Hypothalamus (tissue), 51 donors: ENCODE measurements around the gene SOX1.

Source experiments
- DNase-seq, 51 donors: peaks; one replicate each; lab custom pipeline; 2025; lab: John Stamatoyannopoulos, UW

SOX1 gene

DNA sequence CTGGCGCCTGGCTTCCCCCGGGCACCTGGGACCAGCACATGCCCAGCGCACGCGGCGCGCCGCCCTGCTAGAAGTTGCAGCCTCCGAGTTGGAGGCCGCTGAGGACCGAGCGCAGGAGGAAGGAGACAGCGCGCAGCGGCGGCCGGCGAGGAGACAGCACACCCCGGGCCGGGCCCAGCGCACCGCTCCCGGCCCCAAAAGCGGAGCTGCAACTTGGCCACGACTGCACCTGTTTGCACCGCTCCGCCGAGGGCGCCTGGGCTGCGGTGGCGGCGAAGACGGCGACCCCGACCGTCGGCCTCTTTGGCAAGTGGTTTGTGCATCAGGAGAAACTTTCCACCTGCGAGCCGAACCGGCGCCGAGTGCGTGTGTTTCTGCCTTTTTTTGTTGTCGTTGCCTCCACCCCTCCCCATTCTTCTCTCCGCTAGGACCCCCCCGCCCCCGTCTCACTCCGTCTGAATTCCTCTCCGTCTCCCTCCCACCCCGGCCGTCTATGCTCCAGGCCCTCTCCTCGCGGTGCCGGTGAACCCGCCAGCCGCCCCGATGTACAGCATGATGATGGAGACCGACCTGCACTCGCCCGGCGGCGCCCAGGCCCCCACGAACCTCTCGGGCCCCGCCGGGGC, at the start of gene SOX1:
SOX1 (plus strand) TSS at position 34 of the 626 bp plus-strand sequence; CDS start at position 544, 510 bp downstream.
- peak in 3 of 51 donors; percentile 56 to 74 (median 59) for DNase-seq

DNA sequence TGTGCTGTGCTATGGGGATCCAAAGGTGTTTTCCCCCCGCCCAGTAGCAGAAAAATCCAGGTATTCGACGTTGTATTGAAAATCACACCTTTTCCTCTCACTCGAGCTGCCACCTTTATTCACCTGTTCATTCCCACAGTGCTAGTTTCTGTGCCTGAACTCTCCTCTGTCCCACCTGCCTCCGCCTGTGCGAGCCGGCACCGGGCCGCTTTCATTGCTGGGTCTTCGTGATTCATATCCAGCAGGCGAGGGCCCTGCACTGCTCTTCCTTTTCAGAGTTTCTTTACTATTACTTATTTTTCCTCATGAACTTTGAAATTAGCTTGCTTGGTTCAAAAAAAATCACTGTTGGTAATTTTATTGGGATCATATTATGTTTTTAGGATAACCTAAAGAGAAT, 42.4 kb upstream of the SOX1 start:
- DNase-seq: no peak

DNA sequence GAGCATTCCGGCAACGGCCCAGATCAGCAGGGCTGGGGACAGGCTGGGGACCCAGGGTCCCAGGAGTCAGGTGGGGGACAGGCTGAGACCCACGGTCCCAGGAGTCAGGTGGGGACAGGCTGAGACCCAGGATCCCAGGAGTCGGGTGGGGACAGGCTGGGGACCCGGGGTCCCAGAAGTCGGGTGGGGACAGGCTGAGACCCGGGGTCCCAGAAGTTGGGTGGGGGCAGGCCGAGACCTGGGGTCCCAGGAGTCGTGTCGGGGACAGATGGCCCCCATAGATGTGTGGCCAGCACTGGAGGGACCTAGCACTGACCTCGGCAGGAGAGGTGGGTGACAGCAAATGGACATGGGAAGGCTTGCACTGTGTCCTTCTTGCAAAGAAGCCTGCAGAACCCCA, 39.7 kb upstream of the SOX1 start:
- DNase-seq: no peak

DNA sequence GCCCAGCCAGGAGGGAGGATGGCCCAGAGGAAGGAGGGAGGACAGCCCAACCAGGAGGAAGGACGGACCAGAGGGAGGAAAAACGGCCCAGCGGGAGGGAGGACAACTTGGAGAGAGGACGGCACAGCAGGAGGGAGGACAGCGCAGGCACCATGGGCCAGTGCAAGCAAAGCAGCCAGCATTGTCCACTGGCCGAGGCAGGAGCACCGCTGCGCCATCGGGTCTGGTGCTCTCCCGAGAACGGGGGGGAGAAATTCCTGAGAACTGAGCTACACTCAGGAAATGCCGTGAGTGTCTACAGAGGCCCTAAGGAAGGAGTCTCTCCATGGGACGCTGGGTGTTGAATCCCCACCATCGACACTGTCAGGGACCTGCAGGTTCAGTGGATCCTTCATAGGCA, 38.5 kb upstream of the SOX1 start:
- no peak for DNase-seq

DNA sequence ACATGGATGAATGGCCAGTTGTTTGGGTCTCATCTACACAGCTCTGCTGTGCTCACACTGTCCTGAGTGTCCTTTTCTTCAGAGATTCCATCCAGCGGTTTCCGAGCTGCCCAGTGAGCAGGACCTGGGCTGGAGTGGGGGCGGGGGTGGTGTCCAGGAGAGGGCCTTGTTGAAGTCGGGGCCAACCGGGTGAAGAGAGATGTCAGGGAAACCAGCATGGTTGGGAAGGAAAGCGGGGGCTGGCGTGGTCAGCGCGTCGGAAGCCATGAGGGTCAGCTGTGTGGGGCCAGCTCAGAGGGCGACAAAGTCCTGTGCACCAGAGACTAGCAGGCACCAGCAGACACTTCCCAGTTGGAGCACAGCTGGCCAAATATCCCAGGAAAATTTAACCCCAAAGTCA, 37.8 kb upstream of the SOX1 start:
- DNase-seq: no peak

DNA sequence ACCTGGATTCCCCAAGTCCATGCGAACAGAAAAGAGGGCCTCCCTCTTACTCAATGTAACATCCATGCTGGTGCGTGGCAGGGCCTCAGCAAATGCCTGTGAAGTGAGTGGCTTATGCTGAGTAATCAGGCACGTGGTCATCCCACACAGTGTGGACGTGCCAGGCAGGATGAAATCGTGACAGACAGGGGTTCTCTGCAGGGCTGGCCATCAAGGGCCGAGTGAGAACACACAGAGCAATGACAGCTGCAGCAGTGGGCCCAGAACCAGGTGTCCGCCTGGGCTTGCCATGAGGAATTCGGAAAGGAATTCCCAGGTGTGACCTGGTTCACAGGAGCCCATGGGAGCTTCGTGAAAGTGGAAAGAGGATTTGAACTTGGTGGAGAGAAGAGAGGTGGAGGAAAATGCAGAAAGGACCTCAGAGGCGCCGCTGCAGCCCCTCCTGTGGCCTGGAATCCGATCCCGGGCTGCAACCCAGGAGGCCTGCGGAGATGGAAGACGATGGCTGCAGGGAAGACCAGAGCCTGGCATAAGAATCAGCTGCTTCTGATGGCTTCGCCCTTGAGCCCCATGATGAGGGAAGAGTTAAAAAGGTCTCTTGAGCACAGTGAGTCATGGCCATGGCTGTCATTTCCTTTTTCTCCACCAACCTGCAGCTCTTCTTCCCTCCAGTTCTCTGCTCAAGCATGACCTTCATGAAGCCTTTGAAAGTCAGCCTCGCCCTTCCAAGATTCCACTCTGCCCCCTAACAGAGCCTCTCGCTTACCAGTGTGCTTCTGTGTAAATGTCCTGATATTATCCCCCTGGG, 34.6 kb upstream of the SOX1 start:
- DNase-seq: no peak

DNA sequence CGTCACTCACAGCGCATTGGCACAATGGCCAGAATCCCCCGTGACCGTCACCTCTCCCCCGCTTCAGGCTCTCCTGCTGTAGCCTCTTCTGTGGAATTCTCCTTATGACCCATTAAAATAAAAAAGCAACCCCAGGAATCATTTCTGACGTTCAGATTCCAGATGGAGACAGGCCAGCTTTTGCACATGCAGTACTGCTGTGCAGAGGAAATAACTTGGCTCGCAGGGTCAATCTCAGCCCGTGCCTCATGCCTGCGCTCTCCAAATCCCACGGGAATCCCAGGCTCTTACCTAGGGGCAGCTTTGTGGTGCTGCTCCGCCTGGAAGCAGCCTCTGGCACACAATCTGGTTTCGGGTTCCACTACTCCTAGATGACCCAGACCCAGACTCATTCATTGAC, 32.7 kb upstream of the SOX1 start:
- DNase-seq: no peak

DNA sequence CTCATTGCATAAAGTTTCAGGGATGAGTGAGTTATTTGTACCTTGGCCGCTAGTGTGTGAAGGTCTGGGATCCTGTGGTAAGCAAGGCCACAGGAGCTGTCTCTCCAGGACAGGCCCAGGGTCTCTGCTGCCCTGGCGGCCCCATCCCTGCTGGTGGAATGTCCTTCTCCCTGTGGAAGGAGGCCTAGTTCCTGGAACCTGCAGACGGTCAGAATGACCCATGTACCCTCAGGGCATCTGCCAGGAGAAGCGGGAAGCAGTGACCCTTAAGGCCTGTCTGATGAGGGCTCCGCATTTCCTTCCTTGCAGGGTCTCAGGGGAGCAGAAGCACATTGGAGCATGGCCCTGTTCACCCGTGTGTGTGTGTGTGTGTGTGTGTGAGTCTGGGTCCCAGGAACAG, 32.1 kb upstream of the SOX1 start:
- no peak for DNase-seq

DNA sequence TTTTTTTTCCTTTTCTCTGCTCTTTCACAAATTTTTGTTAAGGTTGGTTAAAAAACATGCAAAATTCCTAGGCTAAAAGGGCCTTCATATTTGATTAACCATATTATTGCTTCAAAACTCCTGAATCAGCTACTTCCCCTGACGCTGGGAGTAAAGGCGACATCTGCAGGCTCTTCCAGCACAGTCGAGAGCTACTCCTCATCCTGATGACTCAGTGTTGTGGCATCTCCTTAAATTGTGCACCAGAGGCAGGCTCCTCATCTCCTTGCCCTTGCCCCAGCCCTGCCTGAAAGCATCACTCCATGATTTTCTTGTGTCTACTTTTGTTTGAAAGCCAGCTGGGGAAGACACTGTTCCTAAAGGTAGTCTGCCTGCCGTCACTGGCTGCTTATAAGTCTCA, 24.5 kb upstream of the SOX1 start:
- no peak for DNase-seq

DNA sequence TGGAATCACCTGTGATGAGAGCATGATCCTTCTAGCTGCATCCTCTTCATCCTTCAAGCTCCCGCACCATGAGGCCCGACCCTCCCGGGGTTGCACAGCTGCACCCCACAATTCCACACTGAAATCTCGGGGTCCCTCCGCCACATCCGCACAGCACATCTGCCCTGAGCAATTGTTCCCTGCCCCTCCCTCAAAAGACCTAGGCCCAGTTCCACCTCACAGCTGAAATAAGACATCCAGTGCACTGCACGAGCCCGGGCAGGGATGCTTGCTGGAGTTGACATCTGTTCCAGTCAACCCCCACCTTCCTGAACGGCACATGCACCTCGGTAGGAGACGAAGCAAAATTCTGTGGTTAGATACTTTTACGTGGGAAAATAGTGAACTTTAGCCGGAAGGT, 14.7 kb upstream of the SOX1 start:
- DNase-seq: no peak

DNA sequence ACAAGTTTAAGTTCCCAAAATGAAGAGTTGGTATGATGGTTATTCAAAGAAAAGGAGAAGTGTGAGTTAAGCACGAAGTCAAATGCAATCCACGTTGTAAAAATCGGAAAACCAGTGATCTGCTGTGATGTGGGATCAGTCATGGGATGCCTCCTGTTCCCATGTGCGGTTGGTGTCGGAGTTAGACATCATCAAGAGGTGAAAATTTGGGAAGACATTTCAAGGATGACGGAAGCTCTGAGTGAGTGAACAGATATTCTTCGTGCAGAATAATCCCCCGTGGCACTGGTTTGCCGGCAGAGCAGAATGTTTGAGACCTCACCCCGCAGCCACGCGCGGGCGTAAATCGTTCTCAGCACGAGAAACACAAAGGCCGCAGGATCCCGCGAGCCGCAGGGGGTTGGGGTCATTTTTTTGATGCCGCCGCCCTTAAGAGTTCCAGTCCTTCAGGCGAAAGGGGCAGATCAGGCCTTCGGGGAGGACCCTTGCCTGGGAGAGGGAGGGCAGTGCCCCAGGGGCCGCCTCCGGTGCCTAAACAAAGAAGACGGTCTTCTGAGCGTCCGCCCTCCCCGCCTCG, 13.7 kb upstream of the SOX1 start:
- no peak for DNase-seq

DNA sequence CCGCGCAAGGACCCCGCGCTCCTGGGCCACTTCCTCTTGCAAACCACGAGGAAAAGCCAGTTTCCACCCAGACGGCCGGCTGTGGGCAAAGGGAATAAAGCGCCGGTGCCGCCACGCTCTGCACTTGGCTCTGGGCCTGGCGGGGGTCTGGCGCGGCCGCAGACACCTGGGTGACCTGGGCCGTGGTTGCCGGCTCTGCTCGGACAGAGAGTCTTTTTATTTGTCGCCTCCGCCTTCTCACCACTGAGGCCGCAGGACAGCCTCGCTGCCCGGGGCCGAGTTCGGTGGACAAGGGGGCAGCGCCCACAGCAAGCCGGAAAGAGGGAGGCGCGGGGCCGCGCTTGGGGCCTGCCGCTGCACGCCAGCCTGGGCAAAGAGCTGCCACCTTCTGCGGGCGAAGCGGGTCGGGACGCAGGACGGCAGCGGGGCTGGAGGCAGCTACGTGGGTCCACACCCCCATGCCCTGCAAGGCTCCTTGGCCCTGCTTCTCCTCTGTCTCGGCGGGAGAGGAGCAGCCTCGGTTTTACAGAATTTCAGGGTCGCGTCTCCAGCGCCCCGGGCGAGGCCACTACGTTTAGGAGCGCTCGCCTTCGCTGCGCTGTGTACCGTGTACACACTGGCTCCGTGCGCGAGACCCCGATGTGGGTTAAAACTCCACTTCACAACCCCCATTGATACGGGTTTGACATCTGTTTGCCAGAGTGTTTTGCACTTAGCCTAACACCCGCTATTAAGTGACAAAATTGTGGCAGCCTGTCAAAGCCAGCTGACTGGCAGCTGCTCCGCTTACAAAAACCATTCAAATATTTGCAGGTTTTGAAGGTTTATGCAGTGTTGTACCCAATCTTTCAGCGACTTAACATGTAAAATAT, 13.0 kb upstream of the SOX1 start:
- no peak for DNase-seq

DNA sequence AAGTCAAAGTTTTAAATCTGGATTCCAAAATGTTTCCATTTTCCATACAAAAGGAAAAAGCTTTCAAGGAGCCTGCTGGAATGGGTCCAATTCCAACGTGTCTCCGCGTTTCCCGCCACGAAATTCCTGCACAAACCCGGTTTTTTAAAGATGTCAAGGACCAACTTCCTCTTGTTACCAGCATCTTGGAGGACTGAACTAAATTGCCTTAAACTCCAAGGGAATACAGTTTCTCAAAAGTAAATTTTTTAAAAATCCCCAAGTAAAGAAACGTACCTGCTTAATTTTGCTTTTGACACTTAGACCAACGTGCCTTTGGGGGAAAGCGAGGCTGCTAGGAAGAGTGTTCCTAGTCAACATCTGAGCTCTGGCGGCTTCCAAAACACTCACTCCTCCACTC, 12.3 kb upstream of the SOX1 start:
- no peak for DNase-seq

DNA sequence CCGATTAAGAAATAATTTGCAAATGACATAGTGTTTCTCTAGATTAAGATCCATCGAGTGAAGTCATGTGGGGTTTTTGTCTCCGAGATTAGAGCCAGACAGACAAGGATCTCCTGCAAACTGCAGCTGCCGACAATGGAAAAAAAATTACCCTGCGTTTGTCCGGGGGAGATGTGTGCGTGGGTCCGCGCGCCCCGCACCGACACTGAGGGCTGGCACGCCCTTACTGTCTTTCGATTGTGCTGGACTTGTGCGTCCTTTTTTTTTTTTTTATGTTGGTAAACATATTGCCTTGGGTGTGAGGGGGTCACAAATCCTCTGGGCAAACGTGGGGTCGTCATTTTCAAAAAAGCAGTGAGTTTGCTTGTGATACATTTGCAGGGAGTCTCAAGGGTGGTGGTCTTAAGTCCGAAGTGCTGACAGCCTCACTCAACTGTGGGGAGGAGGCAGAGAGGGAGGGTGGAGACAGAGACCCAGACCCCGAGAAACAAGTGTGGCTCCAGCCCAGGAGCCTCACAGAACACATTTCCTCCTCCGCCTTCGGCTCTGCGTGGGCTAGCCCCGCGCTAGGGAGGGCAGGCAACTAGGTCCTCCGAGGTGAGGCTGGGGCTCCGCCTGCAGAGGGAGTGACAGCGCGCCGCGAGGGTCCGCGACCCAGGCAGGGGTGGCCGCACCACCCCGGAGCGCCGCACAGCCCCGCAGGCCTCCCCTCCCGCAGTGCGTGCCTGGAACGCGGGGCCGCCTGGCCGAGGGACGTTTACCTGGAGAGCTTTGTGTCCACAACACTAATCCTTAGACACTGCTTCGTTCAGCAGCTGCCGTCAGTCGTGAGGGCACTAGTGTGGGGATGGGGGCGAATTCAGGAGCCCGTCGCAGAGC, 11.7 kb upstream of the SOX1 start:
- DNase-seq: no peak

DNA sequence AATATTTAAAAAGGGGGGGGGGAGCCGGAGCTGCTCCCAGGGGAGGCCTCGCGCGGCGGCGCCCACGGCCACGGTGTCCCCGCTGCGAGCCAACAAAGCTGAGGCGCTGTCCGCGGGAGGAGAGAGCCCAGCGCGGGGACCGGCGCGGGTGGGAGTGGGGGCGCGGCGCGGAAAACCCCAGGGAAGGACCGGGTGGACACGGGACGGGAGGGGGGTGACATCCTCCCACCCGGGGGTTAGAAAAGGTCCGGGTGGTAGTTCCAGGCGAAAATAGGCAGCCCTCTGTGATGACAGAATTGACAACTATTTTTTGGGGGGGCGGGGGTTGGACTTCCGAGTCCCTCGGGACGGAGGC, 11.1 kb upstream of the SOX1 start:
- no peak for DNase-seq

DNA sequence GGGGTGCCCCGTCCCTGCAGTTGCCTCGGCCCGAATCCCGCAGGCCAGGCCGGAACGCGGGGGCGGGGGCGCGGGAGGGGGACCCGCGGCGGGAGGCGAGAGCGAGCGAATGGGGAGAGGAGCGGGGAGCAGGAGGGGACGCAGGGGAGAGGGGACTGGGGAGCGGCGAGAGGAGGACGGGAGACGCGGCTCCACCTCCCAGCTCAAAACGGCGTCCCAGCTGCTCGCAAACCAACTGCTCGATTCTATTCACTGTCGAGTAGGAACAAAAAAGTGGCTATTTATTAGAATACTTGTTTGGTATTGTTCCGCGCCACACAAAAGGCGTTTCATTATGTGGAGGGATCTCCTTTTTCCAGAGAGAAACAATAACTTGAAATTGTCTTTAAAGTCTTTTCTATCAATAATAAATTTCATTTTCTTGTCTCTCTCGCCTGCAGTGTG, 10.6 kb upstream of the SOX1 start:
- peak in 5 of 51 donors; percentile 37 to 56 (median 49) for DNase-seq

DNA sequence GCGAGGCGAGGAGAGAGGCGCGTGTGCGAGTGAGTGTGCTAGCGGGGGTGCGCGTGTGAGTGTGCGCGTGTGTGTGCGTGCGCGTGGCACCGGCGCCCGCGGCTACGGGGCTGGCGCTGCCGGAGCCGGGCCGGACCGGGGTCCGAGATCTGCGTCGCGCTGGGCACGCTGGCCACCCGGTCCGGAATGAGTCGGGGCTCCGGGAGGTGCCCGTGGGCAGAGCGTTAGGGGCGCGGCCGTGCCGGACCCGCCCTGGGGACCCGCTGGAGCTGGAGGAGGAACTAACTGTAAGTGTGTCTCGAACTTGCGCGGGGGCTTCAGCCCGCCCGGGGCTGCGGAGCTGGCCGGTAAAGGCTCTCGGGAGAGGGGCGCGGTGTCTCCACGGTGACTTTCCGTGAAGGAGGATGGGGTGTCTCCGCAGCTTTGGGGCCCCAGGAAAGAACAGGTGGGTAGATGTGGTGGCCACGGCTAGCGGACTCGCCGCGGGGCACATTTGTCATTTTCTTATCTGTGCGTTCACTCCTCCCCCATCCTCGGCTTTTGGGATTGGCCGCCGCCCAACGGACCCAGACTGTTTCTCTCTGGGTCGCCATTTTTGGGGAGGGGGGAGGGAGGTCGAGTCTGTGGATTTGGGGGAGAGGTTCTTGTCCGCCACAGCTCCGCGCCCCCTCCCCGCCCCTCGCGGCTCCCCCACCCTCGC, 10.1 kb upstream of the SOX1 start:
- peak in 1 of 51 donors; percentile 30 for DNase-seq

DNA sequence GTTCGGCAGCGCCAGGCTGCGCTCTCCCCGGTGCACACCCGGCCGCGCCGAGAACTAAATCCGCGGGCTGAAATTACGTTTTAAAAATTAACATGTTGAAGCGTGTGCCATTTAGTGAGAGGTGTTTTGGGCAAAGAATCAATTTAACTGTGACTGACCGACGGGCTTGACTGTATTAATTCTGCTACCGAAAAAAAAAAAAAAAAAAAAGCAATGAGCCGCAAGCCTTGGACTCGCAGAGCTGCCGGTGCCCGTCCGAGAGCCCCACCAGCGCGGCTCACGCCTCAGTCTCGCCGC, 9.6 kb upstream of the SOX1 start:
- DNase-seq: no peak

DNA sequence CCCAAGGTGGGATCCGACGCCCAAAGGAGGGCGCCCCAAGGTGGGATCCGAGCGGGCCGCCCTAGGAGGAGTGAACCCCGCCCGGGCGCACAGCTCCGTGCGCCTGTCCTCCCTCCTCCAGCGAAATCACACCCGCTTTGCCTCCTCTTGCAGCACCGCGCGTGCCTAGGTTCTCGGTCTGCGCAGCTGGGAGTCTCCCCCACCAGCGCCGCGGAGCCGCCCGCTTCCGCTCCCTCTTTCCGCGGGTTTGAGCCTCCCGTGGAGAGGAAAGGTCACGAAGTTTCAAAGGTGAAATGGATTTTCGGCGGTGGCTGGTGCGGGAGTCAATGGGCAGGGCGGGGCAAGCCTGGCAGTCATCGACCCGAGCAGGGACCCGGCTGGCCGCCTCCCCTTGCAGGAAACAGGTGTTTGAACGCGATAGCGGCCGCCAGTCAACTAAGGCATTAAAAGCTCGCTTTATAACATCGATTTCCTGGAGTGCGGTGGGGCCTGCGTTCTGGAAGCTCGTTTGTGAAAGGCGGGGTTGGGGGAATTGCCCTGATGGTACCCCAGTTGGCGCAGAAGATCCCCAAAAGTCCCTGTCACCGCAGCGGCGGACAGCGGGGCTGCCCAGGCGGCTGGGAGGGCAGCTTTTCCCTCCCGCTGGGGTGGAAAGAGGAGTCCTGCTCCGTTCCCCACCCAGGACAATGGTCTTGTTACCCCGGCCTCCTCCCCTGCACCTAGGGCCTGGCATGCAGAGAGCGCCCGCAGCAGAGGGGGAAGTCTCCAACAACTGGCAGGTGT, 9.0 kb upstream of the SOX1 start:
- peak in 1 of 51 donors; percentile 37 for DNase-seq
